Neural cell (in vitro differentiated cells): ENCODE measurements around the gene CUX1. TPM values are rescaled to one million over a fixed set of nuclear protein-coding genes. Genes with fewer than 3 reads are reported as not detected.
"Not testable (repeated sequence)": the region's sequence is repeated elsewhere in the genome, so short reads cannot be mapped to it uniquely, and the experiment has no call there.

ENCODE experiments used
- H2AFZ ChIP-seq: fragments of 200-600, 300-800 bp; sonication (generic), shearing (Covaris generic); 2 replicates; pipeline ENCODE4 v1.6.0; 2014; ENCODE audit warnings: low read depth, mild to moderate bottlenecking, antibody characterized with exemption, low read length, moderate library complexity
- H3F3A ChIP-seq: fragments of 200-600 bp; shearing (Covaris generic); 2 replicates; pipeline ENCODE4 v1.6.1; 2016; ENCODE audit warnings: mild to moderate bottlenecking, moderate library complexity, mixed read lengths, antibody characterized with exemption, low read length; ENCODE audit not compliant: insufficient read depth, poor library complexity, severe bottlenecking
- H3K27ac ChIP-seq: fragments of 200-600, 300-800 bp; sonication (generic), shearing (Covaris generic); 2 replicates; pipeline ENCODE4 v1.5.1; 2014; ENCODE audit warnings: mild to moderate bottlenecking, low read length, moderate library complexity
- H3K27me3 ChIP-seq: fragments of 300-800, 200-600 bp; sonication (generic), shearing (Covaris generic); 2 replicates; pipeline ENCODE4 v1.6.0; 2014; ENCODE audit warnings: mild to moderate bottlenecking, low read depth, low read length, moderate library complexity; ENCODE audit not compliant: insufficient read depth
- H3K36me3 ChIP-seq: fragments of 300-800, 200-600 bp; sonication (generic), shearing (Covaris generic); 2 replicates; pipeline ENCODE4 v1.5.1; 2014; ENCODE audit warnings: mild to moderate bottlenecking, antibody characterized with exemption, low read length, moderate library complexity; ENCODE audit not compliant: insufficient read depth
- H3K4me2 ChIP-seq: fragments of 300-800, 200-600 bp; sonication (generic), shearing (Covaris generic); 2 replicates; pipeline ENCODE4 v1.6.0; 2014; ENCODE audit warnings: mild to moderate bottlenecking, low read length
- H3K4me3 ChIP-seq: fragments of 300-800, 200-600 bp; sonication (generic), shearing (Covaris generic); 2 replicates; pipeline ENCODE4 v1.5.1; 2014; ENCODE audit warnings: mild to moderate bottlenecking, low read length, moderate library complexity
- H3K79me2 ChIP-seq: fragments of 200-600 bp; shearing (Covaris generic); replicated peaks from 2 replicates; pipeline ENCODE4 v1.6.0; 2014; ENCODE audit warnings: mild to moderate bottlenecking, low read length, moderate library complexity; ENCODE audit not compliant: insufficient read depth
- H3K9ac ChIP-seq: fragments of 300-800, 200-600 bp; sonication (generic), shearing (Covaris generic); 2 replicates; pipeline ENCODE4 v1.6.1; 2016; ENCODE audit warnings: mild to moderate bottlenecking, low read length, mixed read lengths
- H3K9me2 ChIP-seq: fragments of 200-600 bp; shearing (Covaris generic); 2 replicates; pipeline ENCODE4 v1.6.1; 2016; ENCODE audit warnings: mild to moderate bottlenecking, low read length, mixed read lengths; ENCODE audit not compliant: insufficient read depth
- H3K9me3 ChIP-seq: fragments of 200-600, 300-800 bp; sonication (generic), shearing (Covaris generic); 2 replicates; pipeline ENCODE4 v1.6.1; 2016; ENCODE audit warnings: mild to moderate bottlenecking, mixed run types, low read length, moderate library complexity, mixed read lengths
- H4K20me1 ChIP-seq: fragments of 200-600 bp; shearing (Covaris generic); 2 replicates; pipeline ENCODE4 v1.6.1; 2016; ENCODE audit warnings: mild to moderate bottlenecking, mixed run types; ENCODE audit not compliant: insufficient read depth
- CTCF ChIP-seq: fragments of 450-650 bp; IDR thresholded peaks from 2 replicates; pipeline ENCODE4 v1.5.1; 2014; ENCODE audit warnings: antibody characterized with exemption, mild to moderate bottlenecking, moderate library complexity; ENCODE audit not compliant: poor library complexity, severe bottlenecking
- EP300 ChIP-seq: fragments of 450-650 bp; conservative IDR thresholded peaks from 2 replicates; pipeline ENCODE4 v1.6.1; 2014; ENCODE audit warnings: antibody characterized with exemption, mild to moderate bottlenecking, moderate library complexity; ENCODE audit not compliant: poor library complexity, severe bottlenecking
- EZH2 ChIP-seq: fragments of 200-600, 300-800 bp; shearing (Covaris generic), sonication (generic); IDR thresholded peaks from 2 replicates; pipeline ENCODE4 v1.6.1; 2014; ENCODE audit warnings: antibody characterized with exemption, low read length, borderline replicate concordance, mild to moderate bottlenecking; ENCODE audit not compliant: insufficient read depth, poor library complexity, severe bottlenecking
- MXI1 ChIP-seq: fragments of 450-650 bp; conservative IDR thresholded peaks from 2 replicates; pipeline ENCODE4 v1.6.1; 2014; ENCODE audit warnings: antibody characterized with exemption, mild to moderate bottlenecking; ENCODE audit not compliant: poor library complexity, severe bottlenecking
- POLR2AphosphoS5 ChIP-seq: IDR thresholded peaks from 2 replicates; pipeline ENCODE4 v1.6.1; 2012
- RAD21 ChIP-seq: fragments of 450-650 bp; conservative IDR thresholded peaks from 2 replicates; pipeline ENCODE4 v1.6.1; 2014; ENCODE audit warnings: antibody characterized with exemption, mild to moderate bottlenecking, moderate library complexity
- REST ChIP-seq: IDR thresholded peaks from 2 replicates; pipeline ENCODE4 v1.6.1; 2012; ENCODE audit warnings: borderline replicate concordance
- SMC3 ChIP-seq: fragments of 450-650 bp; conservative IDR thresholded peaks from 2 replicates; pipeline ENCODE4 v1.6.1; 2014; ENCODE audit warnings: antibody characterized with exemption, mild to moderate bottlenecking, moderate library complexity; ENCODE audit not compliant: poor library complexity
- TAF1 ChIP-seq: IDR thresholded peaks from 2 replicates; pipeline ENCODE4 v1.6.1; 2012; ENCODE audit warnings: low read depth
- polyA plus RNA-seq: library from polyadenylated mRNA; depleted of rRNA; stranded (reverse); fragments of >200 nt; gene quantifications from 2 replicates; pipeline ENCODE4 v1.2.3, GENCODE V29; 2014

The CUX1 gene
- polyA plus RNA-seq, 1 donor from 2014 or later = 26.6 TPM

- no peak overlapping the region for H3K4me3 ChIP-seq
- no peak overlapping the region for H3K4me2 ChIP-seq
- no peak overlapping the region for H2AFZ ChIP-seq
- no peaks in the 10 kb centered on the region for H3K9me2 ChIP-seq
- H3K27ac ChIP-seq = no peak overlapping the region
- H3K79me2 ChIP-seq = peaks cover 35% of the 10 kb centered on the region
- H3K9me3 ChIP-seq = no peaks in the 10 kb centered on the region
- no peaks in the 10 kb centered on the region for H3K36me3 ChIP-seq
- no peak overlapping the region for H3K9ac ChIP-seq
- TF ChIP-seq EP300 = no peak
- TF ChIP-seq POLR2AphosphoS5 = no peak
- TF ChIP-seq SMC3 = no peak
- TF ChIP-seq REST = no peak
- no peak for TF ChIP-seq RAD21
- no peak for TF ChIP-seq CTCF
- TF ChIP-seq EZH2 = no peak
- TF ChIP-seq MXI1 = no peak
- TF ChIP-seq TAF1 = no peak
- H4K20me1 ChIP-seq = no peaks in the 10 kb centered on the region
- no peaks in the 10 kb centered on the region for H3K27me3 ChIP-seq
- no peaks in the 10 kb centered on the region for H3F3A ChIP-seq
Observed at GRCh38 chr7:101867265-101867664, 49.8 kb downstream of the CUX1 start.

DNA sequence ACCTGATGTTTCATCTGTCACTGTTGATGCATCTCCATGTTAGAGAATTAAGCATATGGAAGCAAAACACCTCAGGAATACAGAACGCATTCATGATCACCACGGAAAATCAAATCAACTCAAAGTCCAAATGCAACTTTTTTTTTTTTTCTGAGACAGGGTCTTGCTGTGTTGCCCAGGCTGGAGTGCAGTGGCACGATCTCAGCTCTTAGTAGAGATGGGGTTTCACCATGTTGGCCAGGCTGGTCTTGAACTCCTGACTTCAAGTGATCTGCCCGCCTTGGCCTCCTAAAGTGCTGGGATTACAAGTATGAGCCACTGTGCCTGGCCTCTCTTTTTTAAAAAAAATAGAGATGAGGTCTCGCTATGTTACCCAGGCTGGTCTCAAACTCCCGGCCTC is 50.3 kb downstream of the CUX1 start:
- not testable (repeated sequence) for H3K9me2 ChIP-seq, H3K9ac ChIP-seq, H3K27ac ChIP-seq, H3K27me3 ChIP-seq, H3K36me3 ChIP-seq, H2AFZ ChIP-seq, H3K4me3 ChIP-seq, H4K20me1 ChIP-seq, H3K9me3 ChIP-seq, H3F3A ChIP-seq, H3K4me2 ChIP-seq
- peaks cover 36% of the 10 kb centered on the region for H3K79me2 ChIP-seq
